Ovary (tissue), 3 donors: ENCODE measurements around the gene ANKRD2.

Experiments
- CTCF ChIP-seq, 3 donors: fragments of 450-650 bp in 2 of 3; fragments of 200-600 bp in 1 of 3; IDR thresholded peaks; one replicate each; pipeline versions ENCODE4 v1.5.1 to v1.8.0; 2016 to 2022; ENCODE audit warnings: antibody characterized with exemption in 3 of 3, mild to moderate bottlenecking in 1 of 3
- EP300 ChIP-seq: sonication (generic); formaldehyde crosslinking; IDR thresholded peaks from one replicate; pipeline ENCODE4 v1.6.1; 2017; ENCODE audit warnings: antibody characterized with exemption
- donor health status: DM: no; HTN: no; CAD: no.

- no peak for TF ChIP-seq EP300
- no peak for TF ChIP-seq CTCF (IDR thresholded peaks at IDR 0.05)
These were observed 41.1 kb upstream of the ANKRD2 start for GRCh38 chr10:97531401-97531986.
